Femur (tissue), 1 donor: ENCODE measurements around the gene FGFRL1.

Experiments used
- DNase-seq: peaks from one replicate; pipeline ENCODE4 v3.0.0-alpha.2; 2017

FGFRL1 gene

GRCh38 chr4:1024882-1025545 is 13.6 kb downstream of the FGFRL1 start:
- no peak for DNase-seq

GRCh38 chr4:1026115-1026514 is 14.7 kb downstream of the FGFRL1 start:
- no peak for DNase-seq

GRCh38 chr4:1027219-1027914 is 15.9 kb downstream of the FGFRL1 start:
- no peak for DNase-seq

- no peak for DNase-seq
Measured at GRCh38 chr4:1027915-1028238, 16.5 kb downstream of the FGFRL1 start.

- DNase-seq: no peak
Measured at GRCh38 chr4:1028574-1029220, 17.3 kb downstream of the FGFRL1 start.

GRCh38 chr4:1029529-1029928 is 18.1 kb downstream of the FGFRL1 start:
- no peak for DNase-seq

GRCh38 chr4:1030031-1030430 is 18.6 kb downstream of the FGFRL1 start:
- DNase-seq: no peak

- DNase-seq: no peak
Measured at GRCh38 chr4:1030559-1030958, 19.1 kb downstream of the FGFRL1 start.

- no peak for DNase-seq
Measured at GRCh38 chr4:1031346-1031745, 19.9 kb downstream of the FGFRL1 start.

GRCh38 chr4:1031956-1032795 is 20.8 kb downstream of the FGFRL1 start:
- peak; percentile 80 for DNase-seq

- DNase-seq: no peak
Measured at GRCh38 chr4:1032861-1033260, 21.4 kb downstream of the FGFRL1 start.

- DNase-seq: peak; percentile 91
Measured at GRCh38 chr4:1033840-1034551, 22.6 kb downstream of the FGFRL1 start.

- DNase-seq: peak; percentile 85
Measured at GRCh38 chr4:1035510-1035909, 24.1 kb downstream of the FGFRL1 start.

- DNase-seq: peak; percentile 44
Measured at GRCh38 chr4:1036095-1036494, 24.7 kb downstream of the FGFRL1 start.

GRCh38 chr4:1036976-1037810 is 25.8 kb downstream of the FGFRL1 start:
- peak; percentile 33 for DNase-seq

- peak; percentile 67 for DNase-seq
Measured at GRCh38 chr4:1038948-1039492, 27.6 kb downstream of the FGFRL1 start.

GRCh38 chr4:1039493-1040343 is 28.3 kb downstream of the FGFRL1 start:
- peak; percentile 88 for DNase-seq

GRCh38 chr4:1040344-1041146 is 29.1 kb downstream of the FGFRL1 start:
- peak; percentile 35 for DNase-seq

GRCh38 chr4:1041147-1041935 is 29.9 kb downstream of the FGFRL1 start:
- peak; percentile 80 for DNase-seq
